ENCODE measurements around the gene SZRD1. TPM values are rescaled to one million over a fixed set of nuclear protein-coding genes. Genes with fewer than 3 reads are reported as not detected.
A peak's percentile ranks its signal among the peaks of the same experiment; 100 is the strongest.

Gene SZRD1
- total and polyA plus RNA-seq, 2 of the 8 experiments (the other 6 are each of a cell fraction or from before 2014, with no cell fraction given): 97.8 to 108 TPM

- Histone ChIP-seq H3K9ac (replicated peaks in 1 of 4; ENCODE audit: extremely low read depth in 1 of 4, low read depth in 3 of 4, low read length in 3 of 4) (no peak overlapping the region), H3K36me3 (ENCODE audit: control insufficient read depth in 2 of 4, insufficient read depth in 4 of 4, low read length in 3 of 4) (no peaks in the 10 kb centered on the region), H2AK5ac (ENCODE audit: low read depth, low read length) (no peak overlapping the region), H3K56ac (replicated peaks; ENCODE audit: insufficient read length, low read depth, low read length) (no peak overlapping the region), H3K27me3 (replicated peaks in 1 of 4; ENCODE audit: control insufficient read depth in 3 of 4, extremely low read depth in 1 of 4, insufficient read depth in 3 of 4, low read length in 3 of 4) (no peaks in the 10 kb centered on the region), H3K14ac (ENCODE audit: insufficient read length) (no peak overlapping the region), H2BK15ac (ENCODE audit: low read length) (no peak overlapping the region; the same call in 1 of the 2 replicates), H2AFZ (ENCODE audit: low read length) (no peak overlapping the region), H3K4me1 (replicated peaks in 1 of 4; ENCODE audit: control insufficient read depth in 3 of 4, insufficient read depth in 4 of 4, low read length in 3 of 4) (peaks cover 6 to 20% (median 11%) of the 10 kb centered on the region in 4 experiments), H3K4me2 (ENCODE audit: insufficient read depth in 1 of 2, low read depth in 2 of 2, low read length in 2 of 2) (peak overlapping the region; percentile 43 to 45; a peak in 3 of 4 replicates), H4K8ac (ENCODE audit: extremely low read depth, insufficient read depth, low read length) (no peak overlapping the region), H2BK20ac (ENCODE audit: low read length) (no peak overlapping the region), H3K79me2 (ENCODE audit: control insufficient read depth in 1 of 2, insufficient read depth in 2 of 2, low read length in 2 of 2) (peaks cover 9 to 91% of the 10 kb centered on the region in 2 experiments), H3K18ac (ENCODE audit: extremely low read depth, low read length) (no peak overlapping the region; the same call in 1 of the 2 replicates), H4K91ac (replicated peaks; ENCODE audit: insufficient read length, low read length) (no peak overlapping the region), H3K4ac (replicated peaks; ENCODE audit: insufficient read length, low read depth, low read length) (no peak overlapping the region), H3K27ac (ENCODE audit: low read depth, low read length) (no peak overlapping the region), H4K5ac (ENCODE audit: insufficient read length, low read depth, low read length) (no peak overlapping the region), H4K20me1 (replicated peaks in 1 of 2; ENCODE audit: control insufficient read depth in 1 of 2, insufficient read depth in 2 of 2, low read length in 2 of 2) (peaks cover 29 to 35% of the 10 kb centered on the region in 2 experiments), H3K79me1 (ENCODE audit: low read depth, low read length) (peaks cover 20% of the 10 kb centered on the region), H3K23me2 (ENCODE audit: low read depth, low read length) (no peaks in the 10 kb centered on the region), H3K4me3 (ENCODE audit: extremely low read depth in 1 of 4, insufficient read depth in 2 of 4, low read depth in 3 of 4, low read length in 4 of 4) (no peak overlapping the region), H2BK120ac (replicated peaks; ENCODE audit: low read depth, low read length) (no peak overlapping the region), H3K23ac (ENCODE audit: insufficient read length) (no peak overlapping the region), H2BK12ac (ENCODE audit: low read depth, low read length) (0 out of 2 replicates have a peak overlapping the region, but pooled peaks have one; percentile 28), H3K9me3 (ENCODE audit: insufficient read depth in 2 of 2, low read depth in 1 of 2, low read length in 1 of 2) (no peaks in the 10 kb centered on the region), H2BK5ac (ENCODE audit: low read depth, low read length) (0 out of 2 replicates have a peak overlapping the region, but pooled peaks have one; percentile 32)
- FAIRE-seq (no peak), DNase-seq (ENCODE audit: low read depth in 1 of 2, low spot score in 2 of 2) (no peak)
- CTCF ChIA-PET (ENCODE audit: partially characterized antibody): interaction anchor here (0.7 to 1.2 kb wide), 4 partner anchors 23 to 54 kb away, joined by 3 to 4 read pairs (median 4); partner anchors contain the start of gene NECAP2
- 90% methylated on average over 9 of the region's 9 CpGs; no CpG with 5 or more reads in 1 of the 2 experiments for WGBS, 2 experiments (ENCODE audit: extremely low coverage in 1 of 2, insufficient coverage in 1 of 2, insufficient read length in 1 of 2, insufficient replicate concordance in 2 of 2, low coverage in 1 of 2, low lambda C conversion rate in 2 of 2, missing lambda C conversion rate in 1 of 2)
- POLR2A ChIA-PET (ENCODE audit: partially characterized antibody): interaction anchor here (0.7 to 4.1 kb wide), 6 partner anchors 9 to 128 kb away, joined by 3 to 13 read pairs (median 5); partner anchors contain the start of gene SZRD1
- no peak for TF ChIP-seq SRF (IDR thresholded peaks at IDR 0.05; ENCODE audit: low read depth, low read length)
- no peak for TF ChIP-seq CBX8 (IDR thresholded peaks at IDR 0.05; ENCODE audit: borderline replicate concordance, low read depth, low read length)
- no peak for TF ChIP-seq YY1 (IDR thresholded peaks at IDR 0.05; ENCODE audit: low read depth, low read length)
- no peak for TF ChIP-seq BRCA1 (IDR thresholded peaks at IDR 0.05; ENCODE audit: low read depth, low read length)
- TF ChIP-seq JUN (IDR thresholded peaks at IDR 0.05; ENCODE audit: low read depth, low read length): no peak
- no peak for TF ChIP-seq NANOG (IDR thresholded peaks at IDR 0.05; ENCODE audit: insufficient read depth, low read depth, low read length, poor library complexity, severe bottlenecking)
- TF ChIP-seq ATF3 (IDR thresholded peaks at IDR 0.05; ENCODE audit: insufficient read depth, low read depth, low read length): no peak
- TF ChIP-seq ASH2L (IDR thresholded peaks at IDR 0.05; ENCODE audit: low read length): no peak
- no peak for TF ChIP-seq JUND (IDR thresholded peaks at IDR 0.05; ENCODE audit: low read length)
- no peak for TF ChIP-seq RAD21 (IDR thresholded peaks at IDR 0.05 in 1 of 2, conservative IDR thresholded peaks at IDR 0.05 in 1 of 2; ENCODE audit: low read depth in 2 of 2, low read length in 2 of 2)
- TF ChIP-seq SP1 (IDR thresholded peaks at IDR 0.05; ENCODE audit: low read depth, low read length): no peak
Observed at GRCh38 chr1:16385659-16386453, 18.8 kb downstream of the SZRD1 start.

All from H1 (cell line).